OCI-LY3 (cell line): ENCODE results near the gene EXOC7.

Experiments used
- H2AFZ ChIP-seq: fragments of 200-600, 300-600 bp; shearing (Covaris generic); 2 replicates; pipeline ENCODE4 v1.6.0; 2014; ENCODE audit warnings: antibody characterized with exemption, low read depth, low read length
- H3K27ac ChIP-seq: fragments of 200-600, 300-600 bp; sonication (generic); 2 replicates; pipeline ENCODE4 v1.5.1; 2014; ENCODE audit warnings: mild to moderate bottlenecking, low read length, moderate library complexity, mixed read lengths
- H3K27me3 ChIP-seq: fragments of 200-600, 300-600 bp; sonication (generic); 2 replicates; pipeline ENCODE4 v1.6.1; 2014; ENCODE audit warnings: low read depth, low read length, mixed read lengths
- H3K36me3 ChIP-seq: fragments of 200-600, 300-600 bp; sonication (generic); replicated peaks from 2 replicates; pipeline ENCODE3; 2014; ENCODE audit warnings: low read depth, low read length, mixed read lengths
- H3K4me1 ChIP-seq: fragments of 300-600, 200-600 bp; sonication (generic); 2 replicates; pipeline ENCODE4 v1.6.1; 2014; ENCODE audit warnings: low read length, mixed read lengths
- H3K4me2 ChIP-seq: fragments of 200-600, 300-600 bp; sonication (generic); 2 replicates; pipeline ENCODE4 v1.6.1; 2014; ENCODE audit warnings: low read length, mixed read lengths
- H3K4me3 ChIP-seq: fragments of 300-600, 200-600 bp; sonication (generic); 2 replicates; pipeline ENCODE4 v1.5.1; 2014; ENCODE audit warnings: antibody characterized with exemption, mild to moderate bottlenecking, low read length, moderate library complexity
- H3K79me2 ChIP-seq: fragments of 300-600, 200-600 bp; shearing (Covaris generic); 2 replicates; pipeline ENCODE4 v1.6.1; 2014; ENCODE audit warnings: mild to moderate bottlenecking, low read length, mixed read lengths
- H3K9ac ChIP-seq: fragments of 300-600, 200-600 bp; shearing (Covaris generic); 2 replicates; pipeline ENCODE4 v1.6.0; 2014; ENCODE audit warnings: mild to moderate bottlenecking, low read length, moderate library complexity
- H3K9me3 ChIP-seq: fragments of 200-600, 300-600 bp; shearing (Covaris generic); 2 replicates; pipeline ENCODE4 v1.6.1; 2014; ENCODE audit warnings: low read length, mixed read lengths; ENCODE audit not compliant: insufficient read depth
- H4K20me1 ChIP-seq: fragments of 200-600, 300-600 bp; sonication (generic); 2 replicates; pipeline ENCODE4 v1.6.1; 2016; ENCODE audit warnings: low read length, mixed read lengths; ENCODE audit not compliant: insufficient read depth
- CTCF ChIP-seq: fragments of 200-600, 300-600 bp; sonication (generic); IDR thresholded peaks from 2 replicates; pipeline ENCODE4 v1.5.1; 2014; ENCODE audit warnings: antibody characterized with exemption, low read length, low read depth
- EZH2phosphoT487 ChIP-seq: fragments of 200-600 bp; shearing (Covaris generic); IDR thresholded peaks from 2 replicates; pipeline ENCODE4 v1.6.1; 2018; ENCODE audit warnings: antibody characterized with exemption, mixed run types, low read depth

Gene EXOC7

GRCh38 chr17:76088041-76088867 lies 15.3 kb downstream of the EXOC7 start:
- no peak overlapping the region for H3K27ac ChIP-seq
- H2AFZ ChIP-seq, result no peak overlapping the region
- H3K4me2 ChIP-seq, result no peak overlapping the region
- H4K20me1 ChIP-seq, result no peaks in the 10 kb centered on the region
- H3K4me1 ChIP-seq, result no peaks in the 10 kb centered on the region
- TF ChIP-seq EZH2phosphoT487 (no peak), CTCF (no peak)
- no peaks in the 10 kb centered on the region for H3K9me3 ChIP-seq
- no peaks in the 10 kb centered on the region for H3K27me3 ChIP-seq
- peaks cover 17% of the 10 kb centered on the region for H3K36me3 ChIP-seq
- no peak overlapping the region for H3K4me3 ChIP-seq
- H3K79me2 ChIP-seq, result no peaks in the 10 kb centered on the region
- no peak overlapping the region for H3K9ac ChIP-seq

GRCh38 chr17:76087531-76087930 lies 16.1 kb downstream of the EXOC7 start:
- Histone ChIP-seq H3K79me2 (no peaks in the 10 kb centered on the region), H2AFZ (no peak overlapping the region), H3K4me2 (no peak overlapping the region), H3K4me1 (no peaks in the 10 kb centered on the region), H4K20me1 (no peaks in the 10 kb centered on the region), H3K27ac (no peak overlapping the region), H3K9ac (no peak overlapping the region), H3K36me3 (peaks cover 18% of the 10 kb centered on the region), H3K4me3 (no peak overlapping the region), H3K27me3 (no peaks in the 10 kb centered on the region), H3K9me3 (no peaks in the 10 kb centered on the region)
- no peak for TF ChIP-seq EZH2phosphoT487
- no peak for TF ChIP-seq CTCF

- TF ChIP-seq EZH2phosphoT487, result no peak
- no peak for TF ChIP-seq CTCF
- no peak overlapping the region for H2AFZ ChIP-seq
- H3K9me3 ChIP-seq, result no peaks in the 10 kb centered on the region
- no peaks in the 10 kb centered on the region for H4K20me1 ChIP-seq
- no peak overlapping the region for H3K27ac ChIP-seq
- no peak overlapping the region for H3K4me2 ChIP-seq
- no peaks in the 10 kb centered on the region for H3K27me3 ChIP-seq
- H3K36me3 ChIP-seq, result peaks cover 17% of the 10 kb centered on the region
- H3K4me3 ChIP-seq, result no peak overlapping the region
- no peak overlapping the region for H3K9ac ChIP-seq
- H3K79me2 ChIP-seq, result no peaks in the 10 kb centered on the region
- H3K4me1 ChIP-seq, result no peaks in the 10 kb centered on the region
Measured at GRCh38 chr17:76086384-76086783, 17.2 kb downstream of the EXOC7 start.

- H3K4me2 ChIP-seq, result no peak overlapping the region
- no peaks in the 10 kb centered on the region for H3K4me1 ChIP-seq
- H4K20me1 ChIP-seq, result no peaks in the 10 kb centered on the region
- no peak overlapping the region for H3K4me3 ChIP-seq
- H3K9ac ChIP-seq, result no peak overlapping the region
- TF ChIP-seq CTCF (no peak), EZH2phosphoT487 (no peak)
- no peaks in the 10 kb centered on the region for H3K9me3 ChIP-seq
- H2AFZ ChIP-seq, result no peak overlapping the region
- no peaks in the 10 kb centered on the region for H3K79me2 ChIP-seq
- H3K36me3 ChIP-seq, result peaks cover 17% of the 10 kb centered on the region
- no peaks in the 10 kb centered on the region for H3K27me3 ChIP-seq
- no peak overlapping the region for H3K27ac ChIP-seq
Measured at GRCh38 chr17:76085731-76086366, 17.7 kb downstream of the EXOC7 start.
